Caco-2 (cell line): ENCODE measurements around the gene C1orf21. TPM values are rescaled to one million over a fixed set of nuclear protein-coding genes. Genes with fewer than 3 reads are reported as not detected.

ENCODE experiments used
- BruUV-seq: library from RNA; stranded (reverse); fragments of 400-500 nt; replicated peaks from 2 replicates; lab custom pipeline; 2021; lab: Mats Ljungman, UMichigan
- CTCF ChIA-PET: fragments of 300-600 bp; sonication (Branson Sonifier 250); formaldehyde crosslinking; loops from one replicate; lab custom pipeline; 2022; ENCODE audit warnings: antibody characterized with exemption; lab: Charles Lee
- POLR2A ChIA-PET: fragments of 300-600 bp; sonication (Branson Sonifier 250); formaldehyde crosslinking; loops from one replicate; lab custom pipeline; 2022; ENCODE audit warnings: antibody characterized with exemption; lab: Charles Lee
- DNase-seq, 2 experiments: peaks; one replicate each; pipeline versions ENCODE4 v3.0.0 to v3.0.0-alpha.2; 2020 to 2022
- H3K27me3 ChIP-seq: replicated peaks from 2 replicates; pipeline ENCODE4 v1.6.0; 2011; ENCODE audit warnings: low read length; ENCODE audit not compliant: control insufficient read depth, insufficient read depth
- H3K36me3 ChIP-seq: 2 replicates; pipeline ENCODE4 v1.5.1; 2011; ENCODE audit warnings: low read length; ENCODE audit not compliant: control insufficient read depth, insufficient read depth
- H3K4me1 ChIP-seq: fragments of 250-450 bp; sonication (Bioruptor Pico); 2 replicates; pipeline ENCODE4 v1.5.1; 2020; ENCODE audit warnings: mild to moderate bottlenecking
- H3K4me3 ChIP-seq: 2 replicates; pipeline ENCODE4 v1.5.1; 2011; ENCODE audit warnings: low read depth, mild to moderate bottlenecking, control low read depth, low read length
- H3K9me3 ChIP-seq: fragments of 250-450 bp; sonication (Bioruptor Pico); 2 replicates; pipeline ENCODE4 v1.5.1; 2020; ENCODE audit warnings: mild to moderate bottlenecking, moderate library complexity
- H3K27ac Mint-ChIP-seq: one replicate; pipeline ENCODE4 v1.8.0; 2022; ENCODE audit warnings: mixed read lengths; ENCODE audit not compliant: unreplicated experiment
- H3K27me3 Mint-ChIP-seq: one replicate; pipeline ENCODE4 v1.8.0; 2022; ENCODE audit warnings: mixed read lengths; ENCODE audit not compliant: insufficient read depth, unreplicated experiment
- H3K36me3 Mint-ChIP-seq: one replicate; pipeline ENCODE4 v1.8.0; 2022; ENCODE audit warnings: mild to moderate bottlenecking, mixed read lengths; ENCODE audit not compliant: insufficient read depth, unreplicated experiment
- H3K4me1 Mint-ChIP-seq: one replicate; pipeline ENCODE4 v1.8.0; 2022; ENCODE audit warnings: low read depth, mixed read lengths; ENCODE audit not compliant: unreplicated experiment
- H3K4me3 Mint-ChIP-seq: one replicate; pipeline ENCODE4 v1.8.0; 2022; ENCODE audit warnings: mild to moderate bottlenecking, moderate library complexity, mixed read lengths; ENCODE audit not compliant: unreplicated experiment
- H3K9me3 Mint-ChIP-seq: one replicate; pipeline ENCODE4 v1.8.0; 2022; ENCODE audit warnings: mixed read lengths; ENCODE audit not compliant: unreplicated experiment
- intact Hi-C: fragments of 100-400 bp; cut with micrococcal nuclease; formaldehyde crosslinking; loops from one replicate; pipeline ENCODE4 v1.10.0; 2022; ENCODE audit not compliant: unreplicated experiment
- total RNA-seq: library from RNA; stranded (reverse); gene quantifications from 2 replicates; pipeline ENCODE4 v1.2.3, GENCODE V29; 2022
- TF ChIP-seq, protein P1 (sequence below), 2 experiments: fragments of 200-600 bp in 1 of 2; IDR thresholded peaks; 1 replicate in 1 of 2; 2 replicates in 1 of 2; pipeline versions ENCODE4 v1.5.1 to v1.8.0; 2011 to 2022; ENCODE audit warnings: antibody characterized with exemption in 1 of 2, control low read depth in 1 of 2, inconsistent platforms in 1 of 2, low read depth in 1 of 2, low read length in 1 of 2, mild to moderate bottlenecking in 1 of 2, moderate library complexity in 1 of 2; ENCODE audit not compliant: insufficient read depth in 1 of 2, severe bottlenecking in 1 of 2, unreplicated experiment in 1 of 2

The C1orf21 gene
- total RNA-seq, 1 experiment from 2014 or later = 0.82 TPM

GRCh38 chr1:184405094-184405800 lies 18.4 kb downstream of the C1orf21 start:
- no peak overlapping the region for H3K27ac Mint-ChIP-seq
- CTCF ChIA-PET = no interaction called here

DNA sequence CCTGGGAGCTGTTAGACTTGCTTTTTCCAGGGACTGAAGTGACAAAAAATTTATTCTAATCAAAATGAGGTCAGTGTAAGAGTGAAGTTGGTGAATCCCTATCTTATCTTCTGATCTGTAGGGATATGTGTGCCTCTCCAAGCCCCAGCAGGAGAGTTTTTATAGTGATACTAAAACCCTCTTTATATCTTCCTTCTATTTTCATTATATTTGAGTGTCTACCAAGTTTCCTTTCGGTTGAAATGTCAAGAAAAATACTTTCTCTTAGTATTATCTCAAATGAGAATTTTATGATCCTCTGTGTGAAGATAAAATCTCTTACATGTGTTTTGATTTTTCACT lies 18.9 kb downstream of the C1orf21 start:
- intact Hi-C loops = no loop called here
- Histone ChIP-seq H3K27me3 (no peaks in the 10 kb centered on the region), H3K36me3 (no peaks in the 10 kb centered on the region), H3K4me3 (no peak overlapping the region), H3K9me3 (no peaks in the 10 kb centered on the region), H3K4me1 (no peaks in the 10 kb centered on the region)
- TF ChIP-seq, protein P1, sequence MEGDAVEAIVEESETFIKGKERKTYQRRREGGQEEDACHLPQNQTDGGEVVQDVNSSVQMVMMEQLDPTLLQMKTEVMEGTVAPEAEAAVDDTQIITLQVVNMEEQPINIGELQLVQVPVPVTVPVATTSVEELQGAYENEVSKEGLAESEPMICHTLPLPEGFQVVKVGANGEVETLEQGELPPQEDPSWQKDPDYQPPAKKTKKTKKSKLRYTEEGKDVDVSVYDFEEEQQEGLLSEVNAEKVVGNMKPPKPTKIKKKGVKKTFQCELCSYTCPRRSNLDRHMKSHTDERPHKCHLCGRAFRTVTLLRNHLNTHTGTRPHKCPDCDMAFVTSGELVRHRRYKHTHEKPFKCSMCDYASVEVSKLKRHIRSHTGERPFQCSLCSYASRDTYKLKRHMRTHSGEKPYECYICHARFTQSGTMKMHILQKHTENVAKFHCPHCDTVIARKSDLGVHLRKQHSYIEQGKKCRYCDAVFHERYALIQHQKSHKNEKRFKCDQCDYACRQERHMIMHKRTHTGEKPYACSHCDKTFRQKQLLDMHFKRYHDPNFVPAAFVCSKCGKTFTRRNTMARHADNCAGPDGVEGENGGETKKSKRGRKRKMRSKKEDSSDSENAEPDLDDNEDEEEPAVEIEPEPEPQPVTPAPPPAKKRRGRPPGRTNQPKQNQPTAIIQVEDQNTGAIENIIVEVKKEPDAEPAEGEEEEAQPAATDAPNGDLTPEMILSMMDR (IDR thresholded peaks at IDR 0.05; ENCODE audit: insufficient read depth in 1 of 2, low read depth in 1 of 2, low read length in 1 of 2, severe bottlenecking in 1 of 2, unreplicated experiment in 1 of 2) = no peak
- BruUV-seq = no TSS peak
- Mint-ChIP-seq H3K4me1 (no peaks in the 10 kb centered on the region), H3K9me3 (no peaks in the 10 kb centered on the region), H3K27me3 (no peaks in the 10 kb centered on the region), H3K4me3 (no peak overlapping the region), H3K36me3 (no peaks in the 10 kb centered on the region), H3K27ac (no peak overlapping the region)
- CTCF ChIA-PET = no interaction called here
- POLR2A ChIA-PET = no interaction called here
- no peak for DNase-seq

More at GRCh38 chr1:184405094-184405800, 18.4 kb downstream of the C1orf21 start:
- TF ChIP-seq, protein P1 (IDR thresholded peaks at IDR 0.05; ENCODE audit: insufficient read depth in 1 of 2, low read depth in 1 of 2, low read length in 1 of 2, severe bottlenecking in 1 of 2, unreplicated experiment in 1 of 2) = no peak
- no peaks in the 10 kb centered on the region for H3K4me1 ChIP-seq
- no peaks in the 10 kb centered on the region for H3K27me3 ChIP-seq
- DNase-seq = no peak
- H3K4me3 Mint-ChIP-seq = no peak overlapping the region
- no TSS peak for BruUV-seq
- intact Hi-C loops = no loop called here
- no peaks in the 10 kb centered on the region for H3K27me3 Mint-ChIP-seq
- H3K4me1 Mint-ChIP-seq = no peaks in the 10 kb centered on the region
- H3K36me3 Mint-ChIP-seq = no peaks in the 10 kb centered on the region
- H3K9me3 ChIP-seq = no peaks in the 10 kb centered on the region
- no peaks in the 10 kb centered on the region for H3K36me3 ChIP-seq
- POLR2A ChIA-PET = no interaction called here
- no peak overlapping the region for H3K4me3 ChIP-seq
- no peaks in the 10 kb centered on the region for H3K9me3 Mint-ChIP-seq

GRCh38 chr1:184406479-184406878 lies 19.6 kb downstream of the C1orf21 start:
- Histone ChIP-seq H3K27me3 (no peaks in the 10 kb centered on the region), H3K36me3 (no peaks in the 10 kb centered on the region), H3K9me3 (no peaks in the 10 kb centered on the region), H3K4me1 (no peaks in the 10 kb centered on the region), H3K4me3 (no peak overlapping the region)
- BruUV-seq = no TSS peak
- H3K27me3 Mint-ChIP-seq = no peaks in the 10 kb centered on the region
- DNase-seq = no peak
- H3K9me3 Mint-ChIP-seq = no peaks in the 10 kb centered on the region
- no peaks in the 10 kb centered on the region for H3K36me3 Mint-ChIP-seq
- TF ChIP-seq, protein P1 (IDR thresholded peaks at IDR 0.05; ENCODE audit: insufficient read depth in 1 of 2, low read depth in 1 of 2, low read length in 1 of 2, severe bottlenecking in 1 of 2, unreplicated experiment in 1 of 2) = no peak
- H3K27ac Mint-ChIP-seq = no peak overlapping the region
- H3K4me3 Mint-ChIP-seq = no peak overlapping the region
- no peaks in the 10 kb centered on the region for H3K4me1 Mint-ChIP-seq
- POLR2A ChIA-PET = no interaction called here
- CTCF ChIA-PET = no interaction called here
- intact Hi-C loops = no loop called here
